ENCODE data around the gene KCNC4.

DNA sequence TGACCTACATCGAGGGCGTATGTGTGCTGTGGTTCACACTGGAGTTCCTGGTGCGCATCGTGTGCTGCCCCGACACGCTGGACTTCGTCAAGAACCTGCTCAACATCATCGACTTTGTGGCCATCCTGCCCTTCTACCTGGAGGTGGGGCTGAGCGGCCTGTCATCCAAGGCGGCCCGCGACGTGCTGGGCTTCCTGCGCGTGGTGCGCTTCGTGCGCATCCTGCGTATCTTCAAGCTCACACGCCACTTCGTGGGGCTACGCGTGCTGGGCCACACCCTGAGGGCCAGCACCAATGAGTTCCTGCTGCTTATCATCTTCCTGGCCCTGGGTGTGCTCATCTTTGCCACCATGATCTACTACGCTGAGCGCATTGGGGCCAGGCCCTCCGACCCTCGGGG, 13.0 kb downstream of the KCNC4 start:
- TF ChIP-seq, protein P1, sequence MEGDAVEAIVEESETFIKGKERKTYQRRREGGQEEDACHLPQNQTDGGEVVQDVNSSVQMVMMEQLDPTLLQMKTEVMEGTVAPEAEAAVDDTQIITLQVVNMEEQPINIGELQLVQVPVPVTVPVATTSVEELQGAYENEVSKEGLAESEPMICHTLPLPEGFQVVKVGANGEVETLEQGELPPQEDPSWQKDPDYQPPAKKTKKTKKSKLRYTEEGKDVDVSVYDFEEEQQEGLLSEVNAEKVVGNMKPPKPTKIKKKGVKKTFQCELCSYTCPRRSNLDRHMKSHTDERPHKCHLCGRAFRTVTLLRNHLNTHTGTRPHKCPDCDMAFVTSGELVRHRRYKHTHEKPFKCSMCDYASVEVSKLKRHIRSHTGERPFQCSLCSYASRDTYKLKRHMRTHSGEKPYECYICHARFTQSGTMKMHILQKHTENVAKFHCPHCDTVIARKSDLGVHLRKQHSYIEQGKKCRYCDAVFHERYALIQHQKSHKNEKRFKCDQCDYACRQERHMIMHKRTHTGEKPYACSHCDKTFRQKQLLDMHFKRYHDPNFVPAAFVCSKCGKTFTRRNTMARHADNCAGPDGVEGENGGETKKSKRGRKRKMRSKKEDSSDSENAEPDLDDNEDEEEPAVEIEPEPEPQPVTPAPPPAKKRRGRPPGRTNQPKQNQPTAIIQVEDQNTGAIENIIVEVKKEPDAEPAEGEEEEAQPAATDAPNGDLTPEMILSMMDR (IDR thresholded peaks at IDR 0.05): no peak
- TF ChIP-seq POLR2A (IDR thresholded peaks at IDR 0.05) (no peak), EP300 (IDR thresholded peaks at IDR 0.05) (no peak), POLR2AphosphoS5 (IDR thresholded peaks at IDR 0.05) (no peak)
